Fibroblast of lung (primary cell): Measurements from ENCODE around the gene UBE2L3. TPM values are rescaled to one million over a fixed set of nuclear protein-coding genes. Genes with fewer than 3 reads are reported as not detected.

ENCODE experiments used
- DNase-seq, 2 donors: peaks; one replicate each; pipeline versions ENCODE4 v3.0.0 to v3.0.0-alpha.2; 2010; ENCODE audit warnings: low read depth in 2 of 2
- H2AFZ ChIP-seq: 2 replicates; pipeline ENCODE4 v1.5.1; 2012; ENCODE audit warnings: low read length, control low read depth, inconsistent platforms
- H3K27ac ChIP-seq: 2 replicates; pipeline ENCODE4 v1.5.1; 2011; ENCODE audit warnings: low read length, control low read depth; ENCODE audit not compliant: insufficient read depth
- H3K27me3 ChIP-seq: 2 replicates; pipeline ENCODE4 v1.5.1; 2011; ENCODE audit warnings: mild to moderate bottlenecking, low read length; ENCODE audit not compliant: control insufficient read depth, insufficient read depth
- H3K36me3 ChIP-seq: 2 replicates; pipeline ENCODE4 v1.5.1; 2011; ENCODE audit warnings: low read length; ENCODE audit not compliant: control insufficient read depth, insufficient read depth
- H3K4me1 ChIP-seq: 2 replicates; pipeline ENCODE4 v1.5.1; 2011; ENCODE audit warnings: low read length; ENCODE audit not compliant: control insufficient read depth, insufficient read depth; ENCODE audit errors: extremely low read depth
- H3K4me2 ChIP-seq: 2 replicates; pipeline ENCODE4 v1.5.1; 2011; ENCODE audit warnings: low read length, control low read depth; ENCODE audit not compliant: insufficient read depth; ENCODE audit errors: extremely low read depth
- H3K4me3 ChIP-seq, 4 experiments: fragments of 200-600 bp in 1 of 4; sonication (generic) in 1 of 4; replicated peaks in 1 of 4; 2 replicates each; pipeline ENCODE4 v1.5.1; 2011 to 2016; ENCODE audit warnings: low read length in 4 of 4, low read depth in 3 of 4, mild to moderate bottlenecking in 3 of 4, control low read depth in 2 of 4, inconsistent platforms in 1 of 4, mixed read lengths in 1 of 4; ENCODE audit not compliant: insufficient read depth in 1 of 4; ENCODE audit errors: control extremely low read depth in 1 of 4
- H3K79me2 ChIP-seq: 2 replicates; pipeline ENCODE4 v1.5.1; 2012; ENCODE audit warnings: mild to moderate bottlenecking, low read length, inconsistent platforms; ENCODE audit not compliant: control insufficient read depth, insufficient read depth
- H3K9ac ChIP-seq: 2 replicates; pipeline ENCODE4 v1.5.1; 2011; ENCODE audit warnings: mild to moderate bottlenecking, low read length, control low read depth; ENCODE audit not compliant: insufficient read depth
- H3K9me3 ChIP-seq: 2 replicates; pipeline ENCODE4 v1.5.1; 2012; ENCODE audit warnings: low read depth, low read length; ENCODE audit not compliant: control insufficient read depth, insufficient read depth
- H4K20me1 ChIP-seq: 2 replicates; pipeline ENCODE4 v1.5.1; 2011; ENCODE audit warnings: low read length; ENCODE audit not compliant: control insufficient read depth, insufficient read depth; ENCODE audit errors: extremely low read depth
- CTCF ChIP-seq, 2 donors: IDR thresholded peaks in 1 of 2; conservative IDR thresholded peaks in 1 of 2; 1 replicate in 1 of 2; 2 replicates in 1 of 2; pipeline ENCODE4 v1.5.1; 2011 to 2012; ENCODE audit warnings: low read length in 2 of 2, control low read depth in 1 of 2, inconsistent platforms in 1 of 2, low read depth in 1 of 2, mild to moderate bottlenecking in 1 of 2
- EZH2 ChIP-seq: IDR thresholded peaks from 2 replicates; pipeline ENCODE4 v1.5.1; 2012; ENCODE audit warnings: low read length, control low read depth, mild to moderate bottlenecking; ENCODE audit errors: missing control alignments
- polyA plus RNA-seq, 2 donors: library from polyadenylated mRNA; depleted of rRNA in 1 of 2; stranded (reverse) in 1 of 2; unstranded in 1 of 2; fragments of >200 nt; gene quantifications; 2 replicates each; pipeline ENCODE4 v1.2.1, GENCODE V29; 2011 to 2012; ENCODE audit warnings: missing spikeins in 1 of 2
- total RNA-seq: library from RNA; depleted of rRNA; stranded (reverse); fragments of >200 nt; gene quantifications from 2 replicates; pipeline ENCODE4 v1.2.1, GENCODE V29; 2014

Gene UBE2L3
- total and polyA plus RNA-seq, 2 donors (not counting 1 experiment from before 2014, with no cell fraction given), result 23.8 to 82.4 TPM

DNA sequence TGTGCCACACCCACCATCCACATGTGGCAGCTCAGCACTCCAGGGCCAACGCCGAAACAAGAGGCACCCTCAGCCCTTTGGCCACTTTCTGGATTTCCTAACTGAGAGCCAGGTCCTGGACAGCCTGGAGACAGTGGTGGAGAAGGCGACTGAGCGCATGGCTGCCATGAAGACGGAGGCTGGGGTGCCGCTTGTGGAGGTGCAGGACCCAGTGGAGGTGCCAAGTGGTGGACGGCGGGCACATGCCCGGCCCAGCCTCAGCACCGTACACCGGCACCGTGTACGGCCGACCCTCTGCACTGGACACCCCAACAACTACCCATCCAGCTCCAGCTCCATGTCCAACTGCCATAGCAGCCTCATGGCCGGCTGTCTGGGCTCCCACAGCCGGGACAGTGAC, 66.6 kb downstream of the UBE2L3 start:
- no peaks in the 10 kb centered on the region for H4K20me1 ChIP-seq
- H3K4me3 ChIP-seq, result no peak overlapping the region
- H3K27me3 ChIP-seq, result no peaks in the 10 kb centered on the region
- no peak for TF ChIP-seq EZH2
- H3K4me1 ChIP-seq, result no peaks in the 10 kb centered on the region
- H3K79me2 ChIP-seq, result peaks cover 3% of the 10 kb centered on the region
- no peak overlapping the region for H2AFZ ChIP-seq
- no peak overlapping the region for H3K27ac ChIP-seq
- no peaks in the 10 kb centered on the region for H3K36me3 ChIP-seq
- no peak overlapping the region for H3K9ac ChIP-seq
- no peaks in the 10 kb centered on the region for H3K9me3 ChIP-seq
- H3K4me2 ChIP-seq, result no peak overlapping the region
- DNase-seq, result no peak

- H3K36me3 ChIP-seq, result no peaks in the 10 kb centered on the region
- no peaks in the 10 kb centered on the region for H3K9me3 ChIP-seq
- H3K4me3 ChIP-seq, result no peak overlapping the region
- H3K4me2 ChIP-seq, result no peak overlapping the region
- TF ChIP-seq CTCF (conservative IDR thresholded peaks at IDR 0.05 in 1 of 2, IDR thresholded peaks at IDR 0.05 in 1 of 2; ENCODE audit: low read depth in 1 of 2, low read length in 2 of 2), result no peak
- TF ChIP-seq EZH2, result no peak
- no peaks in the 10 kb centered on the region for H3K27me3 ChIP-seq
- DNase-seq, result no peak
- no peaks in the 10 kb centered on the region for H3K79me2 ChIP-seq
- H2AFZ ChIP-seq, result no peak overlapping the region
- no peak overlapping the region for H3K27ac ChIP-seq
- H3K9ac ChIP-seq, result no peak overlapping the region
- no peaks in the 10 kb centered on the region for H3K4me1 ChIP-seq
- no peaks in the 10 kb centered on the region for H4K20me1 ChIP-seq
Measured at GRCh38 chr22:21634844-21635243, 67.3 kb downstream of the UBE2L3 start.

- Histone ChIP-seq H3K9ac (no peak overlapping the region), H3K27ac (no peak overlapping the region), H3K79me2 (no peaks in the 10 kb centered on the region)
Measured at GRCh38 chr22:21635771-21636510, 68.4 kb downstream of the UBE2L3 start.

More at GRCh38 chr22:21635771-21636510, 68.4 kb downstream of the UBE2L3 start:
- no peak for TF ChIP-seq CTCF (conservative IDR thresholded peaks at IDR 0.05 in 1 of 2, IDR thresholded peaks at IDR 0.05 in 1 of 2; ENCODE audit: low read depth in 1 of 2, low read length in 2 of 2)
- TF ChIP-seq EZH2, result no peak
- H3K4me3 ChIP-seq, result no peak overlapping the region
- no peaks in the 10 kb centered on the region for H3K4me1 ChIP-seq
- no peak overlapping the region for H2AFZ ChIP-seq
- H3K27me3 ChIP-seq, result no peaks in the 10 kb centered on the region
- DNase-seq, result no peak
- no peak overlapping the region for H3K4me2 ChIP-seq
- H4K20me1 ChIP-seq, result no peaks in the 10 kb centered on the region
- no peaks in the 10 kb centered on the region for H3K9me3 ChIP-seq
- no peaks in the 10 kb centered on the region for H3K36me3 ChIP-seq
